ENCODE results near the gene SGCD. TPM values are rescaled to one million over a fixed set of nuclear protein-coding genes. Genes with fewer than 3 reads are reported as not detected.

The SGCD gene
- total RNA-seq, 1 donor: 11.7 TPM

DNA sequence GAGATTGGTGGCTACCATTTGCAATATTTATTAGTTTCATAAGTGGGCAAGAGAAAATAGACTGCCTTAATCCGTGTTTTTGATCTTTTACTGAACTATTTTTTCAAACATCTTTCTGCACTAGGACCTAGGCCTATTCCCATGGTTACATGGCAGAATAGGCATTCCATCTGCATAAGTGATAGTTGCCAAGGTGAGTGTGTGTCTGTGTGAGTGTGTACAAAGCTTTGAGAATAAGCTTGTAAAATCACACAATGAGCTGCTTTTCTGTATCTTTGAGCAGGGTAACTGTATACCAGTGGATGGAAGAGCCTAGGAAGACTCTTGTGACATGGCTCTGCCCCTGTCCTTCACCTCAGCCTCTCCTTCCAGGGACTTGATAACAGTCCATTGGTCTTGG, 92.7 kb downstream of the SGCD start:
- no peak overlapping the region for H3K4me3 ChIP-seq (ENCODE audit: low read depth, low read length)
- TF ChIP-seq, protein P1, sequence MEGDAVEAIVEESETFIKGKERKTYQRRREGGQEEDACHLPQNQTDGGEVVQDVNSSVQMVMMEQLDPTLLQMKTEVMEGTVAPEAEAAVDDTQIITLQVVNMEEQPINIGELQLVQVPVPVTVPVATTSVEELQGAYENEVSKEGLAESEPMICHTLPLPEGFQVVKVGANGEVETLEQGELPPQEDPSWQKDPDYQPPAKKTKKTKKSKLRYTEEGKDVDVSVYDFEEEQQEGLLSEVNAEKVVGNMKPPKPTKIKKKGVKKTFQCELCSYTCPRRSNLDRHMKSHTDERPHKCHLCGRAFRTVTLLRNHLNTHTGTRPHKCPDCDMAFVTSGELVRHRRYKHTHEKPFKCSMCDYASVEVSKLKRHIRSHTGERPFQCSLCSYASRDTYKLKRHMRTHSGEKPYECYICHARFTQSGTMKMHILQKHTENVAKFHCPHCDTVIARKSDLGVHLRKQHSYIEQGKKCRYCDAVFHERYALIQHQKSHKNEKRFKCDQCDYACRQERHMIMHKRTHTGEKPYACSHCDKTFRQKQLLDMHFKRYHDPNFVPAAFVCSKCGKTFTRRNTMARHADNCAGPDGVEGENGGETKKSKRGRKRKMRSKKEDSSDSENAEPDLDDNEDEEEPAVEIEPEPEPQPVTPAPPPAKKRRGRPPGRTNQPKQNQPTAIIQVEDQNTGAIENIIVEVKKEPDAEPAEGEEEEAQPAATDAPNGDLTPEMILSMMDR (IDR thresholded peaks at IDR 0.05; ENCODE audit: insufficient read depth, low read length): no peak
- no peak for DNase-seq (ENCODE audit: low read depth)

DNA sequence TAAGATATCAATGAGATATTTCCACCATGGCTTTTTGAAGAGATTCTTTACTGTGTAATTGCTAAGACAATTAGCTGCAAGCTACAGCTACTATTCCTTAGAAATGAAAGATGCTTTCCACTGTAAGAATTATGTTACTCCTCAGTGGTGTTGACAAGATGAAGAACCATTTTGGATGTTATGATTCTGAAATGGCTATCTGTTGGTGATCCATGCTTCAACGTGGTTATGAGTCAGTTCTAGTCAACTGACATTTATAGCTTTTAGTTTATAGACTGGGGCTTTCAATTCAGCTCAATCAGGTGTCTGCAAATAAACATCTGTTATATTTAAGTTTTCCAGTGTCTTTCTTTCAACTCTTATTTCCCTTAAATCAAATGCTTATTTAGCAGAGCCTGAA, 93.7 kb downstream of the SGCD start:
- DNase-seq (ENCODE audit: low read depth): no peak
- TF ChIP-seq, protein P1 (IDR thresholded peaks at IDR 0.05; ENCODE audit: insufficient read depth, low read length): no peak
- H3K4me3 ChIP-seq (ENCODE audit: low read depth, low read length): no peak overlapping the region

DNA sequence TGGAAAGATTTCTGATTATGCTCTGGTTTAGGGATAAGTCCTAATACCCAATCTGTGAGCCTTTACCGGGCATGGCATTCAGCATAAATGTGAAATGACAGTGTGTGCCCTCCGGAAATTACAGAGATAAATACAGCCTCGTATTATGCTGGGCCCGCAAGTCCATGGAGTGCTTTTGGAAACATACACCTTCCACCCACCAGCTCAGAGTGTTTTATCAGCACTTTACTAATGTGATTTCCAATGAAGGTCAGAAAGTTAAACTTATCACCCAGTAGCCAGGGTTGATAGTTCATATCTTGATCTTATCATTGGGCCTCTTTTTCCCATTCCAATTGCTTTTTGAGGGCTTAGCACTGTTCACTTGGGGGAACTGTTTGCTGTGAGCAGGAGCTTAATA, 94.8 kb downstream of the SGCD start:
- TF ChIP-seq, protein P1 (IDR thresholded peaks at IDR 0.05; ENCODE audit: insufficient read depth, low read length): no peak
- no peak overlapping the region for H3K4me3 ChIP-seq (ENCODE audit: low read depth, low read length)
- DNase-seq (ENCODE audit: low read depth): no peak

DNA sequence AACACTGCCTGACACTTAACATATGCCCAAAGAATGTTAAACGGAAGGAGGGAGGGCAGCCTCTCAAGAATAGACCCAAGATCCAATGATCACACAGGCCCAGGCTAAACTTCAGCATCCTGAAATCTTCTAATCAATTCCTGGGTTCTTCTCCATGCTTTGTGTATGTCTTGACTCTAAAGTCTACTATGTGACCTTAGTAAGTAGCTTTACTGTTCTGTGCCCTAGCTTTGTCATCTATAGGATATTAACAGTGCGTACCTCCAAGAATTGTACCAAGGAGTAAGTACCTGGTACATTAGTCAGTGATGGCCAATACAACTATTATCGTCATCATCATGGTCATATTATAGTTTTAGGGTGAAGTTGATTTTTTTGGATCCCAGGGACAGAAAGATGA, 96.6 kb downstream of the SGCD start:
- no peak for DNase-seq (ENCODE audit: low read depth)
- TF ChIP-seq, protein P1 (IDR thresholded peaks at IDR 0.05; ENCODE audit: insufficient read depth, low read length): no peak
- H3K4me3 ChIP-seq (ENCODE audit: low read depth, low read length): no peak overlapping the region

DNA sequence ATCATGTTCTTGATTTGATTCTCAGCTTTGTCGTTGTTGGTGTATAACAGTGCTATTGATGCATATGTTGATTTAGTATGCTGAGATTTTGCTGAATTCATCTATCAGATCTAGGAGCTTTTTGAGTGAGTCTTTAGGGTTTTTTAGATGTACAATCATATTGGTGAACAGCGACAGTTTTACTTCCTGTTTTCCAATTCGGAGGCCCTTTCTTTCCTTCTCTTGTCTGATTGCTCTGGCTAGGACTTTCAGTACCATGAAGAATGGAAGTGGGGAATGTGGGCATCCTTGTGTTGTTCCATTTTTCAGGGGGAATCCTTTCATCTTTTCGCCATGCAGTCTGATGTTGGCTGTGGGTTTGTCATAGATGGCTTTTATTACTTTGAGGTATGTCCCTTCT, 100.4 kb downstream of the SGCD start:
- DNase-seq (ENCODE audit: low read depth): no peak
- TF ChIP-seq, protein P1 (IDR thresholded peaks at IDR 0.05; ENCODE audit: insufficient read depth, low read length): no peak
- H3K4me3 ChIP-seq (ENCODE audit: low read depth, low read length): no peak overlapping the region

DNA sequence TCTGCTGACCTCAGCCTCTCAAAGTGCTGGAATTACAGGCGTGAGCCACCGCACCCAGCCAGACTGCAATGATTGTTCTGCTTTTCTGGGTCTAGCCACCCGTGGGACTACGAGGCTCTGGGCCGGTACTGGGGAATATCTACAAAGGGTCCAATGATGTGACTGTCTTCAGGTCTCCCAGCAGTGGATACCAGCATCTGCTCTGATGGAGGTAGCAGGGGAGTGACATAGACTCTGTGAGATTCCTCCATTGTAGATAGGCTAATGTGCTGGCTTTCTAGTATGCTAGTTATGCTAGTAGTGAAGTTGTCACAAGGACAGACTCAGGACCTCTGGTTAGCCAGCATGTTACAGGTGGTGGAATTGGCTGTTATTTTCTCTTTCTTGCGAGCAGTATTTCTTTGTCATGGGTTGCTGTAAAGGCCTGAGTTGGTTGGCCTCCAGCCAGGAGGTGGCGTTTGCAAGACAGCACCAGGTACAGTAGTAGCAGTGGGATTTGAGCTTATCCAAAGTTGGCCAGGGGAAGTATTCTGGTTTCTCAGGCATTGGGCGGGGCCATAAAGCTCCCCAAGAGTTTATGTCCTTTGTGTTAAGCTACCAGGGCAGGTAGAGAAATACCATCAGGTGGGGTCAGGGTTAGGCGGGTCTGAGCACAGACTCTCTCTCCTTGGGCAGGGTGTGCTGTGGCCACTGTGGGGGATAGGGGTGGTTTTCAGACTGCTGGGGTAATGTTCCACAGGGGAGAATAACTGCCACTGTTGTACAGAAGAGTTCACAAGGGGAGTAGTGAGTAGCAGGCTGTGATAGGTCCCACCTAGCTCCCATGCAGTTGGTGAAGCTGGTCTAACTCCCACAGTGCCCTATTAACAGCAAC, 105.2 kb downstream of the SGCD start:
- TF ChIP-seq, protein P1 (IDR thresholded peaks at IDR 0.05; ENCODE audit: insufficient read depth, low read length): no peak
- no peak overlapping the region for H3K4me3 ChIP-seq (ENCODE audit: low read depth, low read length)
- no peak for DNase-seq (ENCODE audit: low read depth)

DNA sequence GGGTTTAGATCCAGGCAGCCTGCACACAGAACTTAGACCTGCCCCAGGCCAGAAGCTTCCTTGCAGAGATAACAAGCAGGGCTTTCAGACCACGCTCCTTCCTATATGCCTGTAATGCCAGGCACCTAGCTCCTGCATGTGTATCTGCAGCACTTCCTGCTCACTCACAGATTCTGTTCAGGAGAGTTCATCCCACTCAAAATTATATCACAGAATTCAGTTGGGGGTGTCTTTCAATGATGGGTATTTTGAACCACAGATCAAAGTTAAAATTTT, 105.8 kb downstream of the SGCD start:
- no peak for DNase-seq (ENCODE audit: low read depth)
- TF ChIP-seq, protein P1 (IDR thresholded peaks at IDR 0.05; ENCODE audit: insufficient read depth, low read length): no peak
- H3K4me3 ChIP-seq (ENCODE audit: low read depth, low read length): no peak overlapping the region
